Neural crest cell (in vitro differentiated cells): ENCODE data around the gene EN1. TPM values are rescaled to one million over a fixed set of nuclear protein-coding genes. Genes with fewer than 3 reads are reported as not detected.

ENCODE experiments used
- DNase-seq: peaks from one replicate; pipeline ENCODE4 v3.0.0; 2021; ENCODE audit warnings: low read depth, mixed read lengths, low spot score
- H3K27ac Mint-ChIP-seq: one replicate; pipeline ENCODE4 v1.8.0; 2021; ENCODE audit warnings: mild to moderate bottlenecking, mixed read lengths; ENCODE audit not compliant: unreplicated experiment
- H3K27me3 Mint-ChIP-seq: 2 replicates; pipeline ENCODE4 v1.8.0; 2021; ENCODE audit warnings: low read depth, mild to moderate bottlenecking, mixed read lengths
- H3K36me3 Mint-ChIP-seq: 2 replicates; pipeline ENCODE4 v1.8.0; 2021; ENCODE audit warnings: low read depth, mild to moderate bottlenecking, mixed read lengths
- H3K4me1 Mint-ChIP-seq: 2 replicates; pipeline ENCODE4 v1.8.0; 2021; ENCODE audit warnings: mixed read lengths
- H3K4me3 Mint-ChIP-seq: one replicate; pipeline ENCODE4 v1.8.0; 2021; ENCODE audit warnings: mild to moderate bottlenecking, mixed read lengths
- H3K9me3 Mint-ChIP-seq: 2 replicates; pipeline ENCODE4 v1.8.0; 2021; ENCODE audit warnings: mixed read lengths
- total RNA-seq: library from RNA; stranded (reverse); gene quantifications from 2 replicates; pipeline ENCODE4 v1.2.1, GENCODE V29; 2021
- TF ChIP-seq, protein P1 (sequence below): fragments of 200-600 bp; sonication (generic); conservative IDR thresholded peaks from 2 replicates; pipeline ENCODE4 v1.5.0; 2021; ENCODE audit warnings: antibody characterized with exemption, mild to moderate bottlenecking

EN1 gene
- total RNA-seq, 1 donor from 2014 or later: 12.6 TPM

DNA sequence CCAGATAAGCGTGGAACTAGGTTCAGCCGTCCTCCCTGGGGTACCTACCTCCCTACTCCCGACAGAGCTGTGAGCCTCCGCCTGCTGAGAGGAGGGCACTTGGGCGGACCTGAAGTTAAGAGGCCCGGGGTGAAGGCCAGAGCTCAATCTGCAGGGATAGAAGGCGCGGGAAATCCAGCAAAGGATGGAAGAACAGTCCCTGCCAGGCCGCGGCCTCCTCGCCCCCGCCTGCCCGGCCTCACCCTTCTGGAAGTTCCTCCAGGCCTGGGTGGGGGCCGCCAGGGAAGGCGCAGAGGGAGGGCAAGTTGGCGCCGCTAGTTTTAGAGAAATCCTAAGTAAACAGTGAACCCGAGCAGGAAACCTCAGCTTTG is 13.0 kb downstream of the EN1 start:
- Mint-ChIP-seq H3K9me3 (no peaks in the 10 kb centered on the region), H3K36me3 (peaks cover 3% of the 10 kb centered on the region), H3K27ac (no peak overlapping the region), H3K4me3 (peak overlapping the region; percentile 87), H3K4me1 (peaks cover 15% of the 10 kb centered on the region), H3K27me3 (peaks cover 100% of the 10 kb centered on the region)
- TF ChIP-seq, protein P1, sequence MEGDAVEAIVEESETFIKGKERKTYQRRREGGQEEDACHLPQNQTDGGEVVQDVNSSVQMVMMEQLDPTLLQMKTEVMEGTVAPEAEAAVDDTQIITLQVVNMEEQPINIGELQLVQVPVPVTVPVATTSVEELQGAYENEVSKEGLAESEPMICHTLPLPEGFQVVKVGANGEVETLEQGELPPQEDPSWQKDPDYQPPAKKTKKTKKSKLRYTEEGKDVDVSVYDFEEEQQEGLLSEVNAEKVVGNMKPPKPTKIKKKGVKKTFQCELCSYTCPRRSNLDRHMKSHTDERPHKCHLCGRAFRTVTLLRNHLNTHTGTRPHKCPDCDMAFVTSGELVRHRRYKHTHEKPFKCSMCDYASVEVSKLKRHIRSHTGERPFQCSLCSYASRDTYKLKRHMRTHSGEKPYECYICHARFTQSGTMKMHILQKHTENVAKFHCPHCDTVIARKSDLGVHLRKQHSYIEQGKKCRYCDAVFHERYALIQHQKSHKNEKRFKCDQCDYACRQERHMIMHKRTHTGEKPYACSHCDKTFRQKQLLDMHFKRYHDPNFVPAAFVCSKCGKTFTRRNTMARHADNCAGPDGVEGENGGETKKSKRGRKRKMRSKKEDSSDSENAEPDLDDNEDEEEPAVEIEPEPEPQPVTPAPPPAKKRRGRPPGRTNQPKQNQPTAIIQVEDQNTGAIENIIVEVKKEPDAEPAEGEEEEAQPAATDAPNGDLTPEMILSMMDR: no peak
- DNase-seq: no peak

DNA sequence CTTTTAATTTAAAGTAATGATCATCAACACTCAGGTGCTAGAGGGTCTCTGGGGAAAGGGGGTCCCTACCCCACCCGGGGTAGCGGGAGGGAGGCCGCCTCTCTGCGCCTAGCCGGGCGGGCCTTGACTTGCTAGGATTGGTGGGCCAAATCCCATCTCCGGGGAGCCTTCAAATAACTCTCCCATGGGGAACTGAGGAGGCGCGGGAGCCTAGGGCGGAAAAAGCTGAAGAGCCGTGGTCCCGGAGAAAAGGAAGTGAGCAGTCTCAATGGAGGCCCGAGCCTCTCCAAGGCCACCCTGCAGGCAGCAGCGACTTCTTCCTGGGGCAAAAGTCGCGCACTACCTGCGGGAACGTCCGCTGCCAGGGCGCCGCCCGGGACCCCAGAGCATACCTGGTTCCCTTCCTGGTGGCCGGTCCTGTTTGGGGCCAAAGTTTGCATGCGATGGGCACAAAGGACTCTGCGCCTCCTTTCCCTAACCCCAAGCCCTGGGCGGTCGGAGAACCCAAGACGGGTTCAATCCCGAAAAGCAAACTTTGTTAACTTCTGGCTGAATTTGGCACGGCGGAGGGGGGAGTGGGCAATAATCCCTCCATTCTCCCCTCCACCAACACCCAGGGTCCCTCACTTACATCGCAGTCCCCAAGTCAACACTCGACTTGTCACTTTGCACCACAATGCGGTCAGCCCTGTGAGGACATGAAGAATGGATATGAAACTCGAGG is 13.6 kb downstream of the EN1 start:
- Mint-ChIP-seq H3K4me1 (peaks cover 15% of the 10 kb centered on the region), H3K27me3 (peaks cover 100% of the 10 kb centered on the region), H3K36me3 (peaks cover 3% of the 10 kb centered on the region), H3K4me3 (peak overlapping the region; percentile 87), H3K27ac (no peak overlapping the region), H3K9me3 (no peaks in the 10 kb centered on the region)
- TF ChIP-seq, protein P1: no peak
- DNase-seq: no peak

DNA sequence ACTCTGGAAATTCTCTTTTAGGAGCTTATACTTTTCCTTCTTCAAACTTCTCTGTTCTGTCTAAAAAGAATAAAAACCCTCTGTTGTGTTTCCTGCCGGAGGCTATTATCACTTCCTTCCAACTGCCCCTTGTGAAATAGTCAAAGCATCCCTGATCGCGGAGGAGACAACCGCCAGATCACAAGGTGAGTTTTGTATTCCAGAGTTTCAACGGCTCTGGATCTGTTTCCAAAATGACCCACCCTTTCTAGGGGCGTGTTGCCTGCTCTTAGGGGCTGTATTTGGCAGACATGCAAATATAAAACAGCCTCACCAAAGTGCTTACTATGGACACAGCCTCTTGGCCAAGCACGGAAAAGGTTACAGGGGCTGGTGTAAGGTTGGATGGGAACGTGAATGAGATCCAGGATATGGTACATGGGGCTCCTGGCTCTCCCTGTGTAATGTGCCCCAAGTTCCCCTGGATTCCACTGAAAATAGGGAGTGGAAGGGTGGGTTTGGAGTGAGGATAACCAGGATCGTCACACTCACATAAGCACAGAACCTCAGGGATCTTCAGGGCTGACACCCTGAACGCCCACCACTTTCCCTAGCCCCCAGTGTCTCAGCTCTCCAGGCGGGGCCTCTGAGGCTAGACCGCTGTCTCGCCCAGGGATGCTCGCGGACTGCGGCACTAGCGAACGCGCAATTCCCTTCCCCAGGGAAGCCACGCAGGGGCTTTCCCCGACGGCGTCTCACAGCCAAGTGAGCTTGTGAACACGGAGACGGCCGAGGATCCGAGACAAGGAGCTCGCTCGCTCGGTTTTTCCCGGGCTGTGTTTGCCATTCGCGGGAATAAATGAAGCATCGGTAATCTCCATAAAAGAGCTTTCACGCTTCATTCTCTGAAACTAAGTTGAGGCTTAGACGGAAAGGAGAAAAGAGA is 14.4 kb downstream of the EN1 start:
- no peak for DNase-seq
- Mint-ChIP-seq H3K4me3 (peak overlapping the region; percentile 87), H3K4me1 (peaks cover 15% of the 10 kb centered on the region), H3K36me3 (peaks cover 3% of the 10 kb centered on the region), H3K27me3 (peaks cover 97% of the 10 kb centered on the region), H3K27ac (no peak overlapping the region), H3K9me3 (no peaks in the 10 kb centered on the region)
- TF ChIP-seq, protein P1: no peak

DNA sequence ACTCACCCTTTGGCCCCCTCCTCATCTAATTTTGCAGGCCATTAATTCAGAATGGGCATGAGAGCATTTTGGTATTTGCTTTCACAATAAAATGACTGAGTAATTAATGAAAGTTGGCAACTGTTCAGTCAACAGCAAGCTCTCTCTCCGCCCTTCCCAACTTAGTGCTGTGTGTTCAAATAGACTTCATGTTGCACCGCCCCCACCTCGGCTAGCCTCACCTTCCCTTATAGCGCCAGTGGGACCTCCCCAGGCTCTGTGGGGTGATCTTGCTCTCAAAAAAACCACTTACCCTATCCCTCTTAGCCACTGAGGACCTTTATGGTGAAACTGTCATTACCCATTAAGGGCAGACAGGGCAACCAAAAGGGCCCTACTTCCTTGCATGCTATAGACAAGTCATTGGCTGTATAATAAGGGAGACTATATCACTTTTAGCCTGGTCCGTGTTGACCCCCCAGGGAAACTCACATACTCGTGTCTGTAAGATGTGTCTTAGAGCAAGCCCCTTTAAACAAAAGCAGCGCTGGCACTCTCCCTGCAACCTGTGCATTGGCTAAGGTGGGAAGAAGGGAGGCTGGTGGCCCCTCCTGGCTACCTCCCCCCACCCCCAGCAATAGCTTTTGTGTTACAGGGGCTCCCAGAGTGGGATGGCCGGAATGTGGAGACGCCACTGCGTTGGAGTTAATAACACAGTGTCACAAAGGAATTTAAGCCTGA is 15.2 kb downstream of the EN1 start:
- Mint-ChIP-seq H3K4me3 (peak overlapping the region; percentile 87), H3K9me3 (no peaks in the 10 kb centered on the region), H3K36me3 (peaks cover 3% of the 10 kb centered on the region), H3K27ac (no peak overlapping the region), H3K27me3 (peaks cover 95% of the 10 kb centered on the region), H3K4me1 (peaks cover 15% of the 10 kb centered on the region)
- DNase-seq: no peak
- TF ChIP-seq, protein P1: no peak

DNA sequence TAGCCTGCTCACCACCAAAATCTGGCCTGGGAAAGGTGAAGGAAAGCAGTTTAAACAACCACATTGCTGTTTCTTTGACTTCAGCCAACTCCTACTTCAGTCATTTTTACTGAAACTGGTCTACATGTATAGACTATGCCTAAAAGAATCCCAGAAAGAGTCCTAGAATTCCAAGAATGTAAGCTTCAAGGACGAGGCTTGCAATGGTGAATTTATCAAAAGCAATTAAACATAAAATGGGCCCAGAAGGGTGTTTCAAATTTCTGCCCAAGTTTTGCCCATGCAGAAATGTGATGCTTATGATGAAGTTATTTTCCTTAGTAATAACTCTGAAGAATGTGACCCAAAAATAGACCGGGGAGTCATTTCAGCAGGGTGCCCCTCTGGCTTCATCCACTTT is 16.6 kb downstream of the EN1 start:
- no peaks in the 10 kb centered on the region for H3K36me3 Mint-ChIP-seq

More for the DNA sequence above, 16.6 kb downstream of the EN1 start:
- Mint-ChIP-seq H3K4me3 (no peak overlapping the region), H3K9me3 (no peaks in the 10 kb centered on the region), H3K27ac (no peak overlapping the region), H3K27me3 (peaks cover 95% of the 10 kb centered on the region), H3K4me1 (peaks cover 8% of the 10 kb centered on the region)
- TF ChIP-seq, protein P1: no peak
- no peak for DNase-seq
